GM18951 (cell line): ENCODE results near the gene ANKRD33B.

ENCODE experiments used
- POLR2A ChIP-seq: IDR thresholded peaks from 4 replicates; pipeline ENCODE4 v1.6.1; 2011; ENCODE audit warnings: mild to moderate bottlenecking; ENCODE audit not compliant: insufficient read length, insufficient read depth; ENCODE audit errors: extremely low read depth
- in situ Hi-C: fragments of 300-500 bp; cut with MboI; formaldehyde crosslinking; loops from one replicate; pipeline ENCODE4 v1.12.0; 2022; ENCODE audit warnings: low sequenced_read_pairs, mixed read lengths, inconsistent platforms; ENCODE audit not compliant: unreplicated experiment

Gene ANKRD33B

GRCh38 chr5:10647640-10648039, 83.8 kb downstream of the ANKRD33B start:
- TF ChIP-seq POLR2A = no peak
- in situ Hi-C loops = no loop called here

DNA sequence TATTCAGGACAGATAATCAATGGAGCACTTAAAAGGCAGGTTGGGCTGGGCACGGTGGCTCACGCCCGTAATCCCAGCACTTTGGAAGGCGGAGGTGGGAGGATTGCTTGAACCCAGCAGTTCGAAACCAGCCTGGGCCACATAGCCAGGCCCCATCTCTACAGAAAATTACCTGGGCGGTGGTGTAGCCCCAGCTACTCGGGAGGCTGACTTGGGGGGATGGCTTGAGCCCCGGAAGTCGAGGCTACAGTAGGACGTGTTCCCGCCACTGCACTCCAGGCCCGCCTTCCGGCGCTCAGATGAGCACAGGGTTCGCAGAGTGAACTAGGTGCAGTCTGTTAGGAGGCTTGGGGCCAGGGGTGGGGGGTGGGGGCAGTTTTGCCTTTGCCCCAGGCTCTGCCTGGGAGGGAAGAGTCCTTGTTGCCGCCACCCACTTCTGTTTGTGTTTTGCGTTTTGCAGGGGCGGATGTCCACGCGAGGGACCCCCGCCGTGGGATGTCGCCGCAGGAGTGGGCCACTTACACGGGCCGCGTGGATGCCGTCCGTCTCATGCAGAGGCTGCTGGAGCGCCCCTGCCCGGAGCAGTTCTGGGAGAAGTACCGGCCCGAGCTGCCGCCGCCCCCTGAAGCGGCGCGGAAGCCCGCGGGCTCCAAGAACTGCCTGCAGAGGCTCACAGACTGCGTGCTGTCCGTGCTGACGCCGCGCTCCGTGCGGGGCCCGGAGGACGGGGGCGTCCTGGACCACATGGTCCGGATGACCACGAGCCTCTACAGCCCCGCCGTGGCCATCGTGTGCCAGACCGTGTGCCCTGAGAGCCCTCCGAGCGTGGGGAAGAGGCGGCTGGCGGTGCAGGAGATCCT, 85.2 kb downstream of the ANKRD33B start:
- TF ChIP-seq POLR2A = no peak
- in situ Hi-C loops = no loop called here

DNA sequence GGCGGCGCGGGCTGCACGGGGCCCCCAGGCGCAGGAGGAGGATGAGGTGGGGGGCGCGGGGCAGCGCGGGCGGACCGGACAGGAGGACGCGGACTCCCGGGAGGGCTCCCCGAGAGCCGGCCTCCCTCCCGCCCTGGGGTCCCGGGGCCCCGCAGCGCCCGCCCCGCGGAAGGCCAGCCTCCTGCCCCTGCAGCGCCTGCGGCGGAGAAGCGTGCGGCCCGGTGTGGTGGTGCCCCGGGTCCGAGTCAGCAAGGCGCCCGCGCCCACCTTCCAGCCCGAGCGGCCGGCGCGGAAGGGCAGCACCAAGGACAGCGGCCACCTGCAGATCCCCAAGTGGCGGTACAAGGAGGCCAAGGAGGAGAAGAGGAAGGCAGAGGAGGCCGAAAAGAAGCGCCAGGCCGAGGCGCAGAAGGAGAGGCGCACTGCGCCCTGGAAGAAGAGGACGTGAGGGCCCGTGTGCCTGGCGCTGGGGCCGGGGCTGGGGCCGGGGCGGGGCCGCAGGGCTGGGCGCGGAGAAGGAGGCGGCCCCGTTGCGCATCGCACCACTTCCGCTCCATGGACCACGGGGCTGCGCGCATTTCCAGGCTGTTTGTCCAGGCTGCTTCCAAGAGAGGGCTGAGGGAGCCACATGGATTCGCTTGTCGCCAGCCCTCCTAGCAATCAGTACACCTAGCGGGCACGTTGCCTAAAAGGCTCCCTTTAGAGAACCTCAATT, 86.0 kb downstream of the ANKRD33B start:
- TF ChIP-seq POLR2A = no peak
- in situ Hi-C loops = no loop called here

- in situ Hi-C loops = no loop called here
- TF ChIP-seq POLR2A = no peak
These were observed 88.3 kb downstream of the ANKRD33B start for GRCh38 chr5:10652151-10652550.

DNA sequence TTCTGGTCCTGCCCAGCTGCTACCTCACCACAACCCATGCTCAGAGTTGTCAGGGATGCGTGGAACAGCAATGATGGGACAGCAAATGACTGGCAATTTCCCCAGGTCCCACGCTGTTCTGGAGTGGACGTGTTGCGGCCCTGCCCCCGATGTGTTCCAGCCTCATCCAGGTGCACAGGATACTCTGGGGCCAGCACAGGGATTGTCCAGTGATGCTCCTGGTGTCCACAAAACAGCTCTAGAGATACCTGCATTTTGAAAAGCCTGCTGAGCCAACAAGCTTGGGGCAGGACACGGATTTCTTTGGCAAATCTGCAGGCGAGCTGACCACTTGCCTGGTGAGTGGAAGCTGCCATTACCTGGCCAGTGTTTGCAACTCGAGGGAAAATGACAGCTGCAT, 88.7 kb downstream of the ANKRD33B start:
- in situ Hi-C loops = no loop called here
- no peak for TF ChIP-seq POLR2A

GRCh38 chr5:10653043-10653442, 89.2 kb downstream of the ANKRD33B start:
- in situ Hi-C loops = no loop called here
- TF ChIP-seq POLR2A = no peak

- TF ChIP-seq POLR2A = no peak
These were observed 90.0 kb downstream of the ANKRD33B start for GRCh38 chr5:10653751-10654400.

GRCh38 chr5:10654566-10654965, 90.7 kb downstream of the ANKRD33B start:
- in situ Hi-C loops = no loop called here
- no peak for TF ChIP-seq POLR2A

More at GRCh38 chr5:10653751-10654400, 90.0 kb downstream of the ANKRD33B start:
- in situ Hi-C loops = no loop called here

- TF ChIP-seq POLR2A = no peak
- in situ Hi-C loops = no loop called here
These were observed 91.5 kb downstream of the ANKRD33B start for GRCh38 chr5:10655161-10655971.

GRCh38 chr5:10655972-10656830, 92.3 kb downstream of the ANKRD33B start:
- in situ Hi-C loops = no loop called here
- no peak for TF ChIP-seq POLR2A

DNA sequence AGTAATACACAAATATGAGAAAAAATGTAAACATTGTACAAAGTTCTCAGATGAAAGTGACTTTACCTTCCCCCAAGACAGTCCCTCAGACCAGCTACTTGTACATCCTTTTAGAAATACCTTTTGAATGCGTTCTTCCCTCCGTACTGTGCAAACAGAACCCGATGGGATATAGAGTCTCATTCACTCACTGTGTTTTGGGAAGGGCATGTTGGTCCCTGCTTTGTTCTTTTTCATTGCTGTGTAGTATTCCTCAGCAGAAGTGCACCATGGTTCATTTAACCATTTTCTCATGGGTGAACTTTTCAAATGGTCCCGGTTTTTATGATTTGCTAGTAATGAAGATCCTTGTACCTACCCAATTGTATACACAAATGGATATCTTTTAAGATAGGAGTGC, 94.4 kb downstream of the ANKRD33B start:
- no peak for TF ChIP-seq POLR2A
- in situ Hi-C loops = no loop called here

- TF ChIP-seq POLR2A = no peak
- in situ Hi-C loops = no loop called here
These were observed 96.3 kb downstream of the ANKRD33B start for GRCh38 chr5:10660135-10660534.
